HUES48 (cell line): ENCODE results near the gene M1AP.
A peak's percentile ranks its signal among the peaks of the same experiment; 100 is the strongest.

Source experiments
- H3K27ac ChIP-seq: one replicate; pipeline ENCODE4 v1.7.0; 2013; ENCODE audit warnings: low read depth, low read length, inconsistent platforms
- H3K27me3 ChIP-seq: 2 replicates; pipeline ENCODE4 v1.6.1; 2013; ENCODE audit warnings: mild to moderate bottlenecking, low read length; ENCODE audit not compliant: control insufficient read depth, insufficient read depth
- H3K36me3 ChIP-seq: 2 replicates; pipeline ENCODE4 v1.6.1; 2013; ENCODE audit warnings: low read length; ENCODE audit not compliant: control insufficient read depth, insufficient read depth
- H3K4me1 ChIP-seq: 2 replicates; pipeline ENCODE4 v1.6.1; 2013; ENCODE audit warnings: mild to moderate bottlenecking, low read length; ENCODE audit not compliant: control insufficient read depth, insufficient read depth
- H3K4me3 ChIP-seq: 2 replicates; pipeline ENCODE4 v1.5.1; 2013; ENCODE audit warnings: mild to moderate bottlenecking, low read depth, low read length
- H3K9ac ChIP-seq: 2 replicates; pipeline ENCODE4 v1.6.1; 2013; ENCODE audit warnings: mild to moderate bottlenecking, low read depth, low read length, moderate library complexity
- H3K9me3 ChIP-seq: 2 replicates; pipeline ENCODE4 v1.6.1; 2013; ENCODE audit warnings: low read length; ENCODE audit not compliant: control insufficient read depth, insufficient read depth

M1AP gene

DNA sequence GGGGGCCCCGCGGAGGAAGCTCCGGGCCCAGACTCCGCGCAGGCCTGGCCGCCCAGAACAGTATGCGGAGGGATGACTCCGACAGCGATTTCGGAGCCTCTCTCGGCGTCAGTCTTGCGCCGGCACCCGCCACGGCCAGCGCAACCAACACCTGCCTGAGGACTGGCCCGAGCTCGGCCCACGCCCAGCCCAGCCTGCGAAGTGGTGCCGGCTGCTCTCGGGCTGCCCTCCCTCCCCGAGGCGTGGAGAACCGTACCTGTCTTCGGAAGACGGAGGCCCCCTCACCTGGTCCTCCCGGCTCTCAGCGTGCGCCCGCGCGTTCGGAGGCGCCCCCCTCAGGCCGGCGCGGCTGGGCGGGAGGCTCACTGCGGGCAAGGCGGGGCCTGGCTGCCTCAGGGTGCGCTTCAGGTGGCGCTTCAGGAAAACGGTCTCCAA is at the start of gene M1AP:
M1AP (minus strand) TSS at position 322 of the 435 bp plus-strand sequence. CDS start 8,055 bp downstream, outside the sequence.
- Histone ChIP-seq H3K4me1 (peaks cover 20% of the 10 kb centered on the region), H3K36me3 (no peaks in the 10 kb centered on the region), H3K27ac (no peak within 1 kb of the TSS), H3K4me3 (peak within 1 kb of the TSS; percentile 52), H3K9me3 (no peaks in the 10 kb centered on the region), H3K27me3 (peaks cover 12% of the 10 kb centered on the region), H3K9ac (no peak within 1 kb of the TSS)

- no peaks in the 10 kb centered on the region for H3K27me3 ChIP-seq
- no peak overlapping the region for H3K4me3 ChIP-seq
- H3K9me3 ChIP-seq = no peaks in the 10 kb centered on the region
- no peaks in the 10 kb centered on the region for H3K36me3 ChIP-seq
- H3K9ac ChIP-seq = no peak overlapping the region
- H3K4me1 ChIP-seq = peaks cover 4% of the 10 kb centered on the region; the same call in 1 of the 2 replicates
- H3K27ac ChIP-seq = no peak overlapping the region
Observed at GRCh38 chr2:74696829-74697228, 48.7 kb upstream of the M1AP start.

DNA sequence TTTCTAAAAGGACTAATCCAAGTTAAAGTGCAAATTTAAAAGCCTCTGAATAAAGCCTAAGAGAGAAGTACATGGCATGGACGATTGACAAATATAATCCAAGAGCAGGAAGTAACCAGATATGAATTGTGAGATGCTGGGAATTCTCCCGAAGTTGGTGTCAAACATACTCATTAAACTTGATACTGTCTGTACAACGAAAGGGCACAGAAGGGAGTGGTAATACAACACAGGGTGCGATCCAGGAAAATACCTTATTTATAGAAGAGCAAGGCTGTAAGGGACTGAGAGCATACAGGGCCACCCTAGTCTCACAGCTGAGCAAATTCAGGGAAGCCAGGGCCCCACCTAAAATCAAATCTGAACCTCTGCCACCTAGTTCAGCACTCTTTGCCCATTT is 47.5 kb upstream of the M1AP start:
- Histone ChIP-seq H3K4me3 (no peak overlapping the region), H3K9ac (no peak overlapping the region), H3K27me3 (no peaks in the 10 kb centered on the region), H3K27ac (no peak overlapping the region), H3K4me1 (no peaks in the 10 kb centered on the region), H3K9me3 (no peaks in the 10 kb centered on the region), H3K36me3 (no peaks in the 10 kb centered on the region)

GRCh38 chr2:74694281-74694680 is 46.2 kb upstream of the M1AP start:
- Histone ChIP-seq H3K27me3 (no peaks in the 10 kb centered on the region), H3K4me3 (no peak overlapping the region), H3K36me3 (no peaks in the 10 kb centered on the region), H3K9ac (no peak overlapping the region), H3K4me1 (no peaks in the 10 kb centered on the region), H3K9me3 (no peaks in the 10 kb centered on the region), H3K27ac (no peak overlapping the region)

- Histone ChIP-seq H3K27ac (no peak overlapping the region), H3K9ac (no peak overlapping the region), H3K9me3 (no peaks in the 10 kb centered on the region), H3K36me3 (no peaks in the 10 kb centered on the region), H3K4me3 (no peak overlapping the region), H3K4me1 (no peaks in the 10 kb centered on the region), H3K27me3 (no peaks in the 10 kb centered on the region)
Observed at GRCh38 chr2:74693668-74694067, 45.5 kb upstream of the M1AP start.

- Histone ChIP-seq H3K4me3 (no peak overlapping the region), H3K9ac (no peak overlapping the region), H3K27me3 (no peaks in the 10 kb centered on the region), H3K36me3 (no peaks in the 10 kb centered on the region), H3K4me1 (no peaks in the 10 kb centered on the region), H3K9me3 (no peaks in the 10 kb centered on the region), H3K27ac (no peak overlapping the region)
Observed at GRCh38 chr2:74693213-74693612, 45.1 kb upstream of the M1AP start.

- no peaks in the 10 kb centered on the region for H3K36me3 ChIP-seq
- H3K27ac ChIP-seq = no peak overlapping the region
- H3K9ac ChIP-seq = no peak overlapping the region
- no peaks in the 10 kb centered on the region for H3K27me3 ChIP-seq
- H3K4me1 ChIP-seq = no peaks in the 10 kb centered on the region
- no peaks in the 10 kb centered on the region for H3K9me3 ChIP-seq
- H3K4me3 ChIP-seq = no peak overlapping the region
Observed at GRCh38 chr2:74691929-74692328, 43.8 kb upstream of the M1AP start.

DNA sequence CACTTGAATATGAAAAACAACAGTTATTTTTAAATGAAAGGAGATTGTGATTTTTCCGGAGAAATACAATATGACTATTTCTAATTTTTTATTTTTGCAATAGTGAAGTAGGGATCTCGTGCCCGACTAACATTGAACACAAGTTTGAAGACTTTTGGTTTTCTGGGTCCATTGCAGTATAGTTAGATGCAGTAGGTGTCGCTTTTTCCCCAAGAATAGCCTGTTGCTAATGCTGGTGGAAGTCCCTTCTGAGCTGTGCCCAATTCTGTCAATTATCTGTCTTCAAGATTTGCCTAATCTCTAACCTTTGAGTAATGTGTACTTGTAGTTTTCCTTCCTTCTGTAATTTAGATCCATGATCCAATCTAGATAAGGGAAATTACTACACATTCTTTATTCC is 42.4 kb upstream of the M1AP start:
- Histone ChIP-seq H3K4me3 (no peak overlapping the region), H3K27ac (no peak overlapping the region), H3K9ac (no peak overlapping the region), H3K4me1 (no peaks in the 10 kb centered on the region), H3K36me3 (no peaks in the 10 kb centered on the region), H3K9me3 (no peaks in the 10 kb centered on the region), H3K27me3 (no peaks in the 10 kb centered on the region)

DNA sequence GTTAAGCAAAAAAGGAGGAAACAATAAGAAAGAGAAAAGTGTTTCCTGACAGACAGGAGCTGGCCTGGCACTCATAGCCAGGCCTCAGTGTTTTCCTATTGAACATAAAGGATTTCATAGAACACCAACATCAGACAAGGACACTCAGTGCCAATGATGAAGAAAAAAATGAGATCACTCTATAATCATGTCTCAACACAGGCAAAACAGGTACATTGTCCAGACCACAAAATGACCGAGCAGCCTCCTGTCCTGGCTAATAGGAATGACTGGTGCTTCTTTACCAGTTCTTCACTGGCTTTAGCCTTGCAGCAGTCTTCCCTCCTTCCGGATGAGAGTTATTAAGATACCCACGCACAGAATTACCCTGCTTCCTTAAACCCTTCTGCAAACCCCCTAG is 41.5 kb upstream of the M1AP start:
- no peaks in the 10 kb centered on the region for H3K4me1 ChIP-seq
- H3K9ac ChIP-seq = no peak overlapping the region
- no peaks in the 10 kb centered on the region for H3K36me3 ChIP-seq
- H3K27me3 ChIP-seq = no peaks in the 10 kb centered on the region
- no peak overlapping the region for H3K27ac ChIP-seq
- H3K9me3 ChIP-seq = no peaks in the 10 kb centered on the region
- H3K4me3 ChIP-seq = no peak overlapping the region

- H3K27ac ChIP-seq = no peak overlapping the region
- H3K9ac ChIP-seq = no peak overlapping the region
- H3K9me3 ChIP-seq = no peaks in the 10 kb centered on the region
- no peak overlapping the region for H3K4me3 ChIP-seq
- H3K27me3 ChIP-seq = no peaks in the 10 kb centered on the region
- no peaks in the 10 kb centered on the region for H3K4me1 ChIP-seq
- no peaks in the 10 kb centered on the region for H3K36me3 ChIP-seq
Observed at GRCh38 chr2:74688881-74689280, 40.8 kb upstream of the M1AP start.

DNA sequence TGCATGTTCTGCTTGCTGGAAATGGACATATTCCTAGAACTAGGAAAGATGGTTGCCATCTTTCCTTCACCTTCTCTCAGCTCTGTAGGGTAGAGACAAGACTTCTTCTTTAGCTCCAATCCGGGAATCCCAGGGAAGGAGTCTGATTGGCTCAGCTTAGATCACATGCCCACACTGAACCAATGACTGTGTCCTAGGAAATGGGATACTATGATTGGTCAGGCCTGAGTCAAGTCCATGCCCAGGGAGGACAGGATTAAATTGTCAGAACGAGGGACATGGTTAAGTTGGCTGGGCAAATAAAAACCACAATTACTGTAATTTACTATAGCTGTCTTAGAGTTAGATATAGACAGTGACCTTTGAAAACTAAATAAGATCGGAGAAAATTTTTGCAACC is 37.3 kb upstream of the M1AP start:
- Histone ChIP-seq H3K27me3 (no peaks in the 10 kb centered on the region), H3K27ac (no peak overlapping the region), H3K36me3 (no peaks in the 10 kb centered on the region), H3K4me3 (no peak overlapping the region), H3K9ac (no peak overlapping the region), H3K9me3 (no peaks in the 10 kb centered on the region), H3K4me1 (no peaks in the 10 kb centered on the region)

DNA sequence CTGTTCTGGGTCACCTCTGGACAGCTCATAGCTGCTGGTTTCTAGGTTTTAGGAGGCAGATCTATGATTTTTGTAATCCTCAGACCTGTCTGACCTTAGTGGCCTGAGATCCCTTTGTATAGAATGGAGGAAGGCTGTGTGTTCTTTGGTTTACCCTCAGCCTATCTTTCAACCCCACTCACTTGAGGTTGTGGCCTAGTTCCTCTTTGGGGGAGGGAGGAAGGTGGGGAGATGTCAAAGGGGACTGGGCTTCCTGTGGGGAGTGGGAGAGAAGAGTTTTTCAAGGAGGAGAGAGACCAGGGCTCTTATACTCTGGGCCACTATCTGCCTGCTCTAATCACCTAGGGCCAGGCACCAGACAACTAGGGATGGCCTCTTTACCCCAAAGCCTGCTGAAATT is 34.4 kb upstream of the M1AP start:
- no peaks in the 10 kb centered on the region for H3K9me3 ChIP-seq
- no peaks in the 10 kb centered on the region for H3K36me3 ChIP-seq
- H3K4me1 ChIP-seq = no peaks in the 10 kb centered on the region
- no peaks in the 10 kb centered on the region for H3K27me3 ChIP-seq
- H3K27ac ChIP-seq = no peak overlapping the region
- no peak overlapping the region for H3K4me3 ChIP-seq
- H3K9ac ChIP-seq = no peak overlapping the region
